H9 (cell line): ENCODE data around the gene ENHO. TPM values are rescaled to one million over a fixed set of nuclear protein-coding genes. Genes with fewer than 3 reads are reported as not detected.

Experiments
- DNase-seq: peaks from one replicate; pipeline ENCODE4 v3.0.0-alpha.2; 2017
- H2AFZ ChIP-seq: one replicate; pipeline ENCODE4 v1.6.1; 2013; ENCODE audit warnings: mild to moderate bottlenecking, low read length, control low read depth, moderate library complexity
- H2AK5ac ChIP-seq: 2 replicates; pipeline ENCODE4 v1.6.1; 2013; ENCODE audit warnings: low read length, control low read depth, mixed read lengths; ENCODE audit not compliant: insufficient read length
- H2BK120ac ChIP-seq: one replicate; pipeline ENCODE4 v1.6.1; 2013; ENCODE audit warnings: low read depth, mild to moderate bottlenecking, low read length, control low read depth, inconsistent platforms; ENCODE audit not compliant: poor library complexity, severe bottlenecking
- H2BK12ac ChIP-seq: 2 replicates; pipeline ENCODE4 v1.6.1; 2013; ENCODE audit warnings: low read length, control low read depth, mixed read lengths, low read depth; ENCODE audit not compliant: insufficient read length
- H2BK15ac ChIP-seq: 2 replicates; pipeline ENCODE4 v1.6.1; 2013; ENCODE audit warnings: low read depth, low read length, control low read depth
- H2BK20ac ChIP-seq: one replicate; pipeline ENCODE4 v1.6.1; 2013; ENCODE audit warnings: low read depth, mild to moderate bottlenecking, low read length, control low read depth, inconsistent platforms; ENCODE audit not compliant: poor library complexity, severe bottlenecking
- H2BK5ac ChIP-seq: 2 replicates; pipeline ENCODE4 v1.6.1; 2013; ENCODE audit warnings: low read length, control low read depth, mixed read lengths; ENCODE audit not compliant: insufficient read length
- H3K14ac ChIP-seq: 2 replicates; pipeline ENCODE4 v1.6.1; 2013; ENCODE audit warnings: low read length, control low read depth; ENCODE audit not compliant: insufficient read depth
- H3K18ac ChIP-seq: 2 replicates; pipeline ENCODE4 v1.6.1; 2013; ENCODE audit warnings: low read depth, mild to moderate bottlenecking, mixed read lengths, low read length, control low read depth; ENCODE audit not compliant: insufficient read length
- H3K23ac ChIP-seq: 2 replicates; pipeline ENCODE4 v1.6.1; 2013; ENCODE audit warnings: low read length, control low read depth, mixed read lengths, low read depth; ENCODE audit not compliant: insufficient read length
- H3K23me2 ChIP-seq: 2 replicates; pipeline ENCODE4 v1.6.1; 2013; ENCODE audit warnings: low read depth, mild to moderate bottlenecking, mixed read lengths, low read length, control low read depth; ENCODE audit not compliant: insufficient read length, poor library complexity, severe bottlenecking
- H3K27ac ChIP-seq: 2 replicates; pipeline ENCODE4 v1.5.1; 2013; ENCODE audit warnings: low read length, control low read depth, mixed read lengths, low read depth; ENCODE audit not compliant: insufficient read length
- H3K27me3 ChIP-seq: 2 replicates; pipeline ENCODE4 v1.6.1; 2013; ENCODE audit warnings: low read length, control low read depth, inconsistent platforms; ENCODE audit not compliant: insufficient read depth
- H3K4ac ChIP-seq: 2 replicates; pipeline ENCODE4 v1.6.1; 2013; ENCODE audit warnings: low read depth, mild to moderate bottlenecking, control low read depth, inconsistent platforms, low read length, moderate library complexity
- H3K4me1 ChIP-seq: 2 replicates; pipeline ENCODE4 v1.6.1; 2013; ENCODE audit warnings: low read length, control low read depth, inconsistent platforms; ENCODE audit not compliant: insufficient read depth
- H3K4me2 ChIP-seq: 2 replicates; pipeline ENCODE4 v1.6.1; 2013; ENCODE audit warnings: low read length, control low read depth, mixed read lengths; ENCODE audit not compliant: insufficient read length, insufficient read depth
- H3K56ac ChIP-seq: 2 replicates; pipeline ENCODE4 v1.6.1; 2013; ENCODE audit warnings: low read depth, mild to moderate bottlenecking, mixed read lengths, low read length, control low read depth; ENCODE audit not compliant: insufficient read length
- H3K79me1 ChIP-seq: 2 replicates; pipeline ENCODE4 v1.6.1; 2013; ENCODE audit warnings: low read depth, mild to moderate bottlenecking, moderate library complexity, low read length, control low read depth, inconsistent platforms; ENCODE audit not compliant: insufficient read depth, poor library complexity, severe bottlenecking
- H3K79me2 ChIP-seq: 2 replicates; pipeline ENCODE4 v1.6.1; 2013; ENCODE audit warnings: low read length, control low read depth, inconsistent platforms; ENCODE audit not compliant: insufficient read depth
- H3K9ac ChIP-seq: 2 replicates; pipeline ENCODE4 v1.6.1; 2013; ENCODE audit warnings: low read length, control low read depth, mixed read lengths; ENCODE audit not compliant: insufficient read length; ENCODE audit errors: extremely low read depth
- H3K9me3 ChIP-seq: one replicate; pipeline ENCODE4 v1.6.1; 2013; ENCODE audit warnings: low read depth, low read length, inconsistent platforms; ENCODE audit not compliant: control insufficient read depth
- H3T11ph ChIP-seq: one replicate; pipeline ENCODE4 v1.6.1; 2013; ENCODE audit warnings: mild to moderate bottlenecking, low read length, control low read depth, inconsistent platforms
- H4K20me1 ChIP-seq: one replicate; pipeline ENCODE4 v1.6.1; 2013; ENCODE audit not compliant: control insufficient read depth, insufficient read length, insufficient read depth
- H4K5ac ChIP-seq: 2 replicates; pipeline ENCODE4 v1.6.1; 2013; ENCODE audit warnings: low read depth, mild to moderate bottlenecking, mixed read lengths, low read length, control low read depth; ENCODE audit not compliant: insufficient read length
- H4K8ac ChIP-seq: replicated peaks from 2 replicates; pipeline ENCODE4 v1.6.1; 2013; ENCODE audit warnings: low read length, control low read depth, mixed read lengths, low read depth; ENCODE audit not compliant: insufficient read length
- H4K91ac ChIP-seq: 2 replicates; pipeline ENCODE4 v1.6.1; 2013; ENCODE audit warnings: low read depth, mild to moderate bottlenecking, moderate library complexity, mixed read lengths, low read length, control low read depth; ENCODE audit not compliant: insufficient read length
- H3K27ac Mint-ChIP-seq, 3 experiments: 2 replicates in 2 of 3; 3 replicates in 1 of 3; pipeline ENCODE4 v1.8.0; 2020 to 2021; ENCODE audit warnings: mixed read lengths in 3 of 3, mild to moderate bottlenecking in 1 of 3, moderate library complexity in 1 of 3
- H3K27me3 Mint-ChIP-seq: 2 replicates; pipeline ENCODE4 v1.8.0; 2021; ENCODE audit warnings: low read depth, mild to moderate bottlenecking, moderate library complexity, mixed read lengths
- H3K36me3 Mint-ChIP-seq, 3 experiments: 2 replicates in 2 of 3; 3 replicates in 1 of 3; pipeline ENCODE4 v1.8.0; 2020 to 2021; ENCODE audit warnings: low read depth in 3 of 3, mixed read lengths in 3 of 3; ENCODE audit not compliant: insufficient read depth in 1 of 3
- H3K4me1 Mint-ChIP-seq, 2 experiments: 2 replicates each; pipeline ENCODE4 v1.8.0; 2020; ENCODE audit warnings: mixed read lengths in 2 of 2
- H3K4me3 Mint-ChIP-seq, 2 experiments: 2 replicates in 1 of 2; 3 replicates in 1 of 2; pipeline ENCODE4 v1.8.0; 2020 to 2021; ENCODE audit warnings: mild to moderate bottlenecking in 2 of 2, mixed read lengths in 2 of 2, moderate library complexity in 1 of 2
- H3K9me3 Mint-ChIP-seq, 2 experiments: 2 replicates in 1 of 2; 3 replicates in 1 of 2; pipeline ENCODE4 v1.8.0; 2020; ENCODE audit warnings: mild to moderate bottlenecking in 2 of 2, mixed read lengths in 2 of 2, moderate library complexity in 1 of 2
- WGBS: extraction: QIAGEN DNeasy Blood & Tissue Kit; methylation state at CpG from one replicate; pipeline ENCODE4 v1.1.7; 2013; ENCODE audit warnings: missing lambda C conversion rate, low lambda C conversion rate, mixed read lengths; ENCODE audit not compliant: insufficient read length; ENCODE audit errors: extremely low coverage; 5-methylcytosine and 5-hydroxymethylcytosine counted together
- total RNA-seq: library from RNA; stranded (reverse); gene quantifications from 2 replicates; pipeline ENCODE4 v1.2.1, GENCODE V29; 2021
- TF ChIP-seq, protein P1 (sequence below): fragments of 200-600 bp; sonication (generic); conservative IDR thresholded peaks from 3 replicates; pipeline ENCODE4 v1.8.0; 2021; ENCODE audit warnings: antibody characterized with exemption, mild to moderate bottlenecking

Gene ENHO
- total RNA-seq, 1 experiment from 2014 or later = 14.5 TPM

- Mint-ChIP-seq H3K27me3 (peaks cover 3% of the 10 kb centered on the region; the same call in 1 of the 2 replicates), H3K36me3 (no peaks in the 10 kb centered on the region), H3K9me3 (no peaks in the 10 kb centered on the region), H3K4me3 (no peak overlapping the region), H3K4me1 (peaks cover 8 to 29% of the 10 kb centered on the region in 2 experiments), H3K27ac (no peak overlapping the region; a peak in 1 of 7 replicates)
- H3K23ac ChIP-seq = no peak overlapping the region
- H2BK20ac ChIP-seq = no peak overlapping the region
- no peak overlapping the region for H3K4me2 ChIP-seq
- no peak overlapping the region for H2AFZ ChIP-seq
- no peaks in the 10 kb centered on the region for H3K23me2 ChIP-seq
- WGBS = no CpG with 5 or more reads among the region's 5 CpGs
- no peaks in the 10 kb centered on the region for H3K27me3 ChIP-seq
- no peak overlapping the region for H3T11ph ChIP-seq
- H3K79me2 ChIP-seq = no peaks in the 10 kb centered on the region
- no peak overlapping the region for H3K9ac ChIP-seq
- no peak overlapping the region for H2BK120ac ChIP-seq
- H4K5ac ChIP-seq = no peak overlapping the region
- H3K27ac ChIP-seq = no peak overlapping the region
- H3K56ac ChIP-seq = no peak overlapping the region
- H3K9me3 ChIP-seq = no peaks in the 10 kb centered on the region
- no peak overlapping the region for H2BK15ac ChIP-seq
- no peak overlapping the region for H2BK12ac ChIP-seq
- no peak overlapping the region for H3K4ac ChIP-seq
- TF ChIP-seq, protein P1, sequence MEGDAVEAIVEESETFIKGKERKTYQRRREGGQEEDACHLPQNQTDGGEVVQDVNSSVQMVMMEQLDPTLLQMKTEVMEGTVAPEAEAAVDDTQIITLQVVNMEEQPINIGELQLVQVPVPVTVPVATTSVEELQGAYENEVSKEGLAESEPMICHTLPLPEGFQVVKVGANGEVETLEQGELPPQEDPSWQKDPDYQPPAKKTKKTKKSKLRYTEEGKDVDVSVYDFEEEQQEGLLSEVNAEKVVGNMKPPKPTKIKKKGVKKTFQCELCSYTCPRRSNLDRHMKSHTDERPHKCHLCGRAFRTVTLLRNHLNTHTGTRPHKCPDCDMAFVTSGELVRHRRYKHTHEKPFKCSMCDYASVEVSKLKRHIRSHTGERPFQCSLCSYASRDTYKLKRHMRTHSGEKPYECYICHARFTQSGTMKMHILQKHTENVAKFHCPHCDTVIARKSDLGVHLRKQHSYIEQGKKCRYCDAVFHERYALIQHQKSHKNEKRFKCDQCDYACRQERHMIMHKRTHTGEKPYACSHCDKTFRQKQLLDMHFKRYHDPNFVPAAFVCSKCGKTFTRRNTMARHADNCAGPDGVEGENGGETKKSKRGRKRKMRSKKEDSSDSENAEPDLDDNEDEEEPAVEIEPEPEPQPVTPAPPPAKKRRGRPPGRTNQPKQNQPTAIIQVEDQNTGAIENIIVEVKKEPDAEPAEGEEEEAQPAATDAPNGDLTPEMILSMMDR = peak; percentile 54
- H4K20me1 ChIP-seq = no peaks in the 10 kb centered on the region
- H2BK5ac ChIP-seq = no peak overlapping the region
- no peak overlapping the region for H2AK5ac ChIP-seq
- no peak overlapping the region for H4K8ac ChIP-seq
- H3K4me1 ChIP-seq = no peaks in the 10 kb centered on the region
- no peak overlapping the region for H4K91ac ChIP-seq
- H3K79me1 ChIP-seq = no peaks in the 10 kb centered on the region
- DNase-seq = peak; percentile 54
- H3K14ac ChIP-seq = no peak overlapping the region; the same call in 1 of the 2 replicates
- H3K18ac ChIP-seq = no peak overlapping the region
Observed at GRCh38 chr9:34501889-34502425, 20.8 kb downstream of the ENHO start.
